Embryonic facial prominence (tissue), 1 donor: ENCODE results near the gene CRYBG1.
A peak's percentile ranks its signal among the peaks of the same experiment; 100 is the strongest.

ENCODE experiments used
- DNase-seq: peaks from one replicate; pipeline ENCODE4 v3.0.0-alpha.2; 2016; ENCODE audit errors: extremely low spot score

The CRYBG1 gene

GRCh38 chr6:106426250-106426970, 65.9 kb downstream of the CRYBG1 start:
- no peak for DNase-seq

- DNase-seq: no peak
Observed at GRCh38 chr6:106430466-106430865, 69.9 kb downstream of the CRYBG1 start.

- no peak for DNase-seq
Observed at GRCh38 chr6:106431405-106431804, 70.9 kb downstream of the CRYBG1 start.

GRCh38 chr6:106431972-106432371, 71.5 kb downstream of the CRYBG1 start:
- DNase-seq: no peak

- no peak for DNase-seq
Observed at GRCh38 chr6:106434530-106434929, 74.0 kb downstream of the CRYBG1 start.

GRCh38 chr6:106439459-106439858, 78.9 kb downstream of the CRYBG1 start:
- DNase-seq: no peak

GRCh38 chr6:106440546-106440945, 80.0 kb downstream of the CRYBG1 start:
- no peak for DNase-seq

GRCh38 chr6:106442395-106442794, 81.9 kb downstream of the CRYBG1 start:
- no peak for DNase-seq

GRCh38 chr6:106444777-106445507, 84.4 kb downstream of the CRYBG1 start:
- peak; percentile 42 for DNase-seq

GRCh38 chr6:106445508-106445878, 85.0 kb downstream of the CRYBG1 start:
- DNase-seq: no peak

- DNase-seq: peak; percentile 13
Observed at GRCh38 chr6:106446287-106446885, 85.9 kb downstream of the CRYBG1 start.

- no peak for DNase-seq
Observed at GRCh38 chr6:106446983-106447382, 86.5 kb downstream of the CRYBG1 start.

- no peak for DNase-seq
Observed at GRCh38 chr6:106448000-106448426, 87.5 kb downstream of the CRYBG1 start.

GRCh38 chr6:106450653-106451052, 90.1 kb downstream of the CRYBG1 start:
- DNase-seq: no peak

- no peak for DNase-seq
Observed at GRCh38 chr6:106451439-106451838, 90.9 kb downstream of the CRYBG1 start.

GRCh38 chr6:106452628-106453027, 92.1 kb downstream of the CRYBG1 start:
- DNase-seq: no peak

- no peak for DNase-seq
Observed at GRCh38 chr6:106453756-106454367, 93.3 kb downstream of the CRYBG1 start.

GRCh38 chr6:106456756-106457155, 96.2 kb downstream of the CRYBG1 start:
- no peak for DNase-seq

GRCh38 chr6:106458021-106458986, 97.8 kb downstream of the CRYBG1 start:
- DNase-seq: no peak

GRCh38 chr6:106460481-106460880, 100.0 kb downstream of the CRYBG1 start:
- DNase-seq: no peak

GRCh38 chr6:106461084-106461483, 100.6 kb downstream of the CRYBG1 start:
- no peak for DNase-seq
